H9 (cell line): ENCODE data around the gene PDCD1. TPM values are rescaled to one million over a fixed set of nuclear protein-coding genes. Genes with fewer than 3 reads are reported as not detected.

Source experiments
- DNase-seq: peaks from one replicate; pipeline ENCODE4 v3.0.0-alpha.2; 2017
- H2AFZ ChIP-seq: one replicate; pipeline ENCODE4 v1.6.1; 2013; ENCODE audit warnings: mild to moderate bottlenecking, low read length, control low read depth, moderate library complexity
- H2AK5ac ChIP-seq: 2 replicates; pipeline ENCODE4 v1.6.1; 2013; ENCODE audit warnings: low read length, control low read depth, mixed read lengths; ENCODE audit not compliant: insufficient read length
- H2BK120ac ChIP-seq: one replicate; pipeline ENCODE4 v1.6.1; 2013; ENCODE audit warnings: low read depth, mild to moderate bottlenecking, low read length, control low read depth, inconsistent platforms; ENCODE audit not compliant: poor library complexity, severe bottlenecking
- H2BK12ac ChIP-seq: 2 replicates; pipeline ENCODE4 v1.6.1; 2013; ENCODE audit warnings: low read length, control low read depth, mixed read lengths, low read depth; ENCODE audit not compliant: insufficient read length
- H2BK15ac ChIP-seq: 2 replicates; pipeline ENCODE4 v1.6.1; 2013; ENCODE audit warnings: low read depth, low read length, control low read depth
- H2BK20ac ChIP-seq: one replicate; pipeline ENCODE4 v1.6.1; 2013; ENCODE audit warnings: low read depth, mild to moderate bottlenecking, low read length, control low read depth, inconsistent platforms; ENCODE audit not compliant: poor library complexity, severe bottlenecking
- H2BK5ac ChIP-seq: 2 replicates; pipeline ENCODE4 v1.6.1; 2013; ENCODE audit warnings: low read length, control low read depth, mixed read lengths; ENCODE audit not compliant: insufficient read length
- H3K14ac ChIP-seq: 2 replicates; pipeline ENCODE4 v1.6.1; 2013; ENCODE audit warnings: low read length, control low read depth; ENCODE audit not compliant: insufficient read depth
- H3K18ac ChIP-seq: 2 replicates; pipeline ENCODE4 v1.6.1; 2013; ENCODE audit warnings: low read depth, mild to moderate bottlenecking, mixed read lengths, low read length, control low read depth; ENCODE audit not compliant: insufficient read length
- H3K23ac ChIP-seq: 2 replicates; pipeline ENCODE4 v1.6.1; 2013; ENCODE audit warnings: low read length, control low read depth, mixed read lengths, low read depth; ENCODE audit not compliant: insufficient read length
- H3K23me2 ChIP-seq: 2 replicates; pipeline ENCODE4 v1.6.1; 2013; ENCODE audit warnings: low read depth, mild to moderate bottlenecking, mixed read lengths, low read length, control low read depth; ENCODE audit not compliant: insufficient read length, poor library complexity, severe bottlenecking
- H3K27ac ChIP-seq: 2 replicates; pipeline ENCODE4 v1.5.1; 2013; ENCODE audit warnings: low read length, control low read depth, mixed read lengths, low read depth; ENCODE audit not compliant: insufficient read length
- H3K27me3 ChIP-seq: 2 replicates; pipeline ENCODE4 v1.6.1; 2013; ENCODE audit warnings: low read length, control low read depth, inconsistent platforms; ENCODE audit not compliant: insufficient read depth
- H3K4ac ChIP-seq: 2 replicates; pipeline ENCODE4 v1.6.1; 2013; ENCODE audit warnings: low read depth, mild to moderate bottlenecking, control low read depth, inconsistent platforms, low read length, moderate library complexity
- H3K4me1 ChIP-seq: 2 replicates; pipeline ENCODE4 v1.6.1; 2013; ENCODE audit warnings: low read length, control low read depth, inconsistent platforms; ENCODE audit not compliant: insufficient read depth
- H3K4me2 ChIP-seq: 2 replicates; pipeline ENCODE4 v1.6.1; 2013; ENCODE audit warnings: low read length, control low read depth, mixed read lengths; ENCODE audit not compliant: insufficient read length, insufficient read depth
- H3K56ac ChIP-seq: 2 replicates; pipeline ENCODE4 v1.6.1; 2013; ENCODE audit warnings: low read depth, mild to moderate bottlenecking, mixed read lengths, low read length, control low read depth; ENCODE audit not compliant: insufficient read length
- H3K79me1 ChIP-seq: 2 replicates; pipeline ENCODE4 v1.6.1; 2013; ENCODE audit warnings: low read depth, mild to moderate bottlenecking, moderate library complexity, low read length, control low read depth, inconsistent platforms; ENCODE audit not compliant: insufficient read depth, poor library complexity, severe bottlenecking
- H3K79me2 ChIP-seq: 2 replicates; pipeline ENCODE4 v1.6.1; 2013; ENCODE audit warnings: low read length, control low read depth, inconsistent platforms; ENCODE audit not compliant: insufficient read depth
- H3K9ac ChIP-seq: 2 replicates; pipeline ENCODE4 v1.6.1; 2013; ENCODE audit warnings: low read length, control low read depth, mixed read lengths; ENCODE audit not compliant: insufficient read length; ENCODE audit errors: extremely low read depth
- H3K9me3 ChIP-seq: one replicate; pipeline ENCODE4 v1.6.1; 2013; ENCODE audit warnings: low read depth, low read length, inconsistent platforms; ENCODE audit not compliant: control insufficient read depth
- H3T11ph ChIP-seq: one replicate; pipeline ENCODE4 v1.6.1; 2013; ENCODE audit warnings: mild to moderate bottlenecking, low read length, control low read depth, inconsistent platforms
- H4K20me1 ChIP-seq: one replicate; pipeline ENCODE4 v1.6.1; 2013; ENCODE audit not compliant: control insufficient read depth, insufficient read length, insufficient read depth
- H4K5ac ChIP-seq: 2 replicates; pipeline ENCODE4 v1.6.1; 2013; ENCODE audit warnings: low read depth, mild to moderate bottlenecking, mixed read lengths, low read length, control low read depth; ENCODE audit not compliant: insufficient read length
- H4K8ac ChIP-seq: replicated peaks from 2 replicates; pipeline ENCODE4 v1.6.1; 2013; ENCODE audit warnings: low read length, control low read depth, mixed read lengths, low read depth; ENCODE audit not compliant: insufficient read length
- H4K91ac ChIP-seq: 2 replicates; pipeline ENCODE4 v1.6.1; 2013; ENCODE audit warnings: low read depth, mild to moderate bottlenecking, moderate library complexity, mixed read lengths, low read length, control low read depth; ENCODE audit not compliant: insufficient read length
- H3K27ac Mint-ChIP-seq, 3 experiments: 2 replicates in 2 of 3; 3 replicates in 1 of 3; pipeline ENCODE4 v1.8.0; 2020 to 2021; ENCODE audit warnings: mixed read lengths in 3 of 3, mild to moderate bottlenecking in 1 of 3, moderate library complexity in 1 of 3
- H3K27me3 Mint-ChIP-seq: 2 replicates; pipeline ENCODE4 v1.8.0; 2021; ENCODE audit warnings: low read depth, mild to moderate bottlenecking, moderate library complexity, mixed read lengths
- H3K36me3 Mint-ChIP-seq, 3 experiments: 2 replicates in 2 of 3; 3 replicates in 1 of 3; pipeline ENCODE4 v1.8.0; 2020 to 2021; ENCODE audit warnings: low read depth in 3 of 3, mixed read lengths in 3 of 3; ENCODE audit not compliant: insufficient read depth in 1 of 3
- H3K4me1 Mint-ChIP-seq, 2 experiments: 2 replicates each; pipeline ENCODE4 v1.8.0; 2020; ENCODE audit warnings: mixed read lengths in 2 of 2
- H3K4me3 Mint-ChIP-seq, 2 experiments: 2 replicates in 1 of 2; 3 replicates in 1 of 2; pipeline ENCODE4 v1.8.0; 2020 to 2021; ENCODE audit warnings: mild to moderate bottlenecking in 2 of 2, mixed read lengths in 2 of 2, moderate library complexity in 1 of 2
- H3K9me3 Mint-ChIP-seq, 2 experiments: 2 replicates in 1 of 2; 3 replicates in 1 of 2; pipeline ENCODE4 v1.8.0; 2020; ENCODE audit warnings: mild to moderate bottlenecking in 2 of 2, mixed read lengths in 2 of 2, moderate library complexity in 1 of 2
- WGBS: extraction: QIAGEN DNeasy Blood & Tissue Kit; methylation state at CpG from one replicate; pipeline ENCODE4 v1.1.7; 2013; ENCODE audit warnings: missing lambda C conversion rate, low lambda C conversion rate, mixed read lengths; ENCODE audit not compliant: insufficient read length; ENCODE audit errors: extremely low coverage; 5-methylcytosine and 5-hydroxymethylcytosine counted together
- total RNA-seq: library from RNA; stranded (reverse); gene quantifications from 2 replicates; pipeline ENCODE4 v1.2.1, GENCODE V29; 2021
- TF ChIP-seq, protein P1 (sequence below): fragments of 200-600 bp; sonication (generic); conservative IDR thresholded peaks from 3 replicates; pipeline ENCODE4 v1.8.0; 2021; ENCODE audit warnings: antibody characterized with exemption, mild to moderate bottlenecking

PDCD1 gene
- total RNA-seq, 1 experiment from 2014 or later, result 1.6 TPM

DNA sequence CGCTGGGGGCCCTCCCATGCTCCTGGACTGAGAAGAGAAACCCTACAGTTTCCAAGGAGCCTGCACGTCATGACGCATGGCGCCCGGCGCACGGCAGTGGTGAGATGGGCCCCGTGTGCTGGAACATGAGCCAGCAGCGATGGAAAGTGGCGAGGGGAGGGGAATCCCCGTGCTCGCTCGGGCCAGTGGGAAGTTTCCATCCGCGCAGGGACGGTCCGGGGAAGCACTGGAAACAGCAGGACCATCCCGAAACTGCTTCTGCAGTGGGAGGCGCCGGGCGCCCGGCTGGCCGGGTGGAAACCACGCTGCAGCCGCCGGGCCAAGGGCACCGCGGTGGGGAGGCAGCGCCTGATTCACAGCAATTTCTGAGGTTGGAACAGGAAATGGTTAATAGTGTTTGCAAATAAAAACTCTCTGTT lies 4.9 kb upstream of the PDCD1 start:
- Histone ChIP-seq H2BK15ac (no peak overlapping the region), H4K91ac (no peak overlapping the region), H3K9me3 (no peaks in the 10 kb centered on the region), H3T11ph (no peak overlapping the region), H2BK12ac (no peak overlapping the region), H3K18ac (no peak overlapping the region), H3K23ac (no peak overlapping the region), H3K4me1 (no peaks in the 10 kb centered on the region; the same call in 1 of the 2 replicates), H2AFZ (no peak overlapping the region), H3K27me3 (no peaks in the 10 kb centered on the region; the same call in 1 of the 2 replicates), H4K8ac (no peak overlapping the region), H3K4ac (no peak overlapping the region), H3K23me2 (no peaks in the 10 kb centered on the region), H4K20me1 (peaks cover 8% of the 10 kb centered on the region), H3K4me2 (no peak overlapping the region), H4K5ac (no peak overlapping the region), H3K56ac (no peak overlapping the region), H2BK120ac (no peak overlapping the region), H3K79me1 (no peaks in the 10 kb centered on the region), H2BK20ac (no peak overlapping the region), H3K14ac (no peak overlapping the region), H3K27ac (no peak overlapping the region), H2BK5ac (no peak overlapping the region), H3K79me2 (no peaks in the 10 kb centered on the region), H3K9ac (no peak overlapping the region), H2AK5ac (no peak overlapping the region)
- DNase-seq, result no peak
- Mint-ChIP-seq H3K36me3 (peaks cover 0 to 6% (median 0%) of the 10 kb centered on the region in 3 experiments; a peak in 2 of 7 replicates), H3K27ac (no peak overlapping the region), H3K4me1 (peaks cover 6 to 23% of the 10 kb centered on the region in 2 experiments), H3K4me3 (no peak overlapping the region), H3K27me3 (peaks cover 19% of the 10 kb centered on the region), H3K9me3 (peaks cover 19 to 20% of the 10 kb centered on the region in 2 experiments)
- no CpG with 5 or more reads among the region's 29 CpGs for WGBS
- TF ChIP-seq, protein P1, sequence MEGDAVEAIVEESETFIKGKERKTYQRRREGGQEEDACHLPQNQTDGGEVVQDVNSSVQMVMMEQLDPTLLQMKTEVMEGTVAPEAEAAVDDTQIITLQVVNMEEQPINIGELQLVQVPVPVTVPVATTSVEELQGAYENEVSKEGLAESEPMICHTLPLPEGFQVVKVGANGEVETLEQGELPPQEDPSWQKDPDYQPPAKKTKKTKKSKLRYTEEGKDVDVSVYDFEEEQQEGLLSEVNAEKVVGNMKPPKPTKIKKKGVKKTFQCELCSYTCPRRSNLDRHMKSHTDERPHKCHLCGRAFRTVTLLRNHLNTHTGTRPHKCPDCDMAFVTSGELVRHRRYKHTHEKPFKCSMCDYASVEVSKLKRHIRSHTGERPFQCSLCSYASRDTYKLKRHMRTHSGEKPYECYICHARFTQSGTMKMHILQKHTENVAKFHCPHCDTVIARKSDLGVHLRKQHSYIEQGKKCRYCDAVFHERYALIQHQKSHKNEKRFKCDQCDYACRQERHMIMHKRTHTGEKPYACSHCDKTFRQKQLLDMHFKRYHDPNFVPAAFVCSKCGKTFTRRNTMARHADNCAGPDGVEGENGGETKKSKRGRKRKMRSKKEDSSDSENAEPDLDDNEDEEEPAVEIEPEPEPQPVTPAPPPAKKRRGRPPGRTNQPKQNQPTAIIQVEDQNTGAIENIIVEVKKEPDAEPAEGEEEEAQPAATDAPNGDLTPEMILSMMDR, result no peak
